ENCODE measurements around the gene PIGU.

The PIGU gene

DNA sequence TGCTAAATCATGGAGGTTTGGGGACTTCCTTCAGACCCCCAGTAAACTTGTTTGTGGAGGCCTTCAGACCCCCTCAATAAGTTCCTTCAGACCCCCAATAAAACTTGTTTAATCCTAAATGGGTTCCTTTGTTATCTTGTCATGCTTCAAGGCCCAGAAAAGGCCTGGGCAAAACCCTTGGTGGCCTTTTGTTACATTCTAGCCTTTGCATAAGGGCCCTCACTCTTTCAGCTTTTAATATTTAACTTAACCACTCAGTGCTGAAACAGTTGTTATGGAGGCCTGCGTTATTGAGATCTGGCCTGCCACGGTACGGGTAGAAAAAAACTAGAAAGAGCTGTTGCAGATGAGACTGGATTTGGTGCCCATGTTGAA is 165.0 kb downstream of the PIGU start:
- Histone ChIP-seq H3K4me3 (replicated peaks; ENCODE audit: insufficient read depth, low read length) (no peak overlapping the region), H3K27ac (replicated peaks) (no peak overlapping the region), H3K27me3 (ENCODE audit: insufficient read depth, poor library complexity, severe bottlenecking) (no peaks in the 10 kb centered on the region)
- DNase-seq (ENCODE audit: low read depth in 1 of 2, low spot score in 1 of 2): no peak
- TF ChIP-seq SPI1 (IDR thresholded peaks at IDR 0.05; ENCODE audit: borderline replicate concordance, low read depth) (no peak), POLR2AphosphoS5 (IDR thresholded peaks at IDR 0.05; ENCODE audit: low read depth) (no peak), GABPA (IDR thresholded peaks at IDR 0.05; ENCODE audit: low read depth) (no peak)
- TF ChIP-seq, protein P1, sequence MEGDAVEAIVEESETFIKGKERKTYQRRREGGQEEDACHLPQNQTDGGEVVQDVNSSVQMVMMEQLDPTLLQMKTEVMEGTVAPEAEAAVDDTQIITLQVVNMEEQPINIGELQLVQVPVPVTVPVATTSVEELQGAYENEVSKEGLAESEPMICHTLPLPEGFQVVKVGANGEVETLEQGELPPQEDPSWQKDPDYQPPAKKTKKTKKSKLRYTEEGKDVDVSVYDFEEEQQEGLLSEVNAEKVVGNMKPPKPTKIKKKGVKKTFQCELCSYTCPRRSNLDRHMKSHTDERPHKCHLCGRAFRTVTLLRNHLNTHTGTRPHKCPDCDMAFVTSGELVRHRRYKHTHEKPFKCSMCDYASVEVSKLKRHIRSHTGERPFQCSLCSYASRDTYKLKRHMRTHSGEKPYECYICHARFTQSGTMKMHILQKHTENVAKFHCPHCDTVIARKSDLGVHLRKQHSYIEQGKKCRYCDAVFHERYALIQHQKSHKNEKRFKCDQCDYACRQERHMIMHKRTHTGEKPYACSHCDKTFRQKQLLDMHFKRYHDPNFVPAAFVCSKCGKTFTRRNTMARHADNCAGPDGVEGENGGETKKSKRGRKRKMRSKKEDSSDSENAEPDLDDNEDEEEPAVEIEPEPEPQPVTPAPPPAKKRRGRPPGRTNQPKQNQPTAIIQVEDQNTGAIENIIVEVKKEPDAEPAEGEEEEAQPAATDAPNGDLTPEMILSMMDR (IDR thresholded peaks at IDR 0.05; ENCODE audit: insufficient read depth, low read length): no peak
- TF ChIP-seq, protein P2, sequence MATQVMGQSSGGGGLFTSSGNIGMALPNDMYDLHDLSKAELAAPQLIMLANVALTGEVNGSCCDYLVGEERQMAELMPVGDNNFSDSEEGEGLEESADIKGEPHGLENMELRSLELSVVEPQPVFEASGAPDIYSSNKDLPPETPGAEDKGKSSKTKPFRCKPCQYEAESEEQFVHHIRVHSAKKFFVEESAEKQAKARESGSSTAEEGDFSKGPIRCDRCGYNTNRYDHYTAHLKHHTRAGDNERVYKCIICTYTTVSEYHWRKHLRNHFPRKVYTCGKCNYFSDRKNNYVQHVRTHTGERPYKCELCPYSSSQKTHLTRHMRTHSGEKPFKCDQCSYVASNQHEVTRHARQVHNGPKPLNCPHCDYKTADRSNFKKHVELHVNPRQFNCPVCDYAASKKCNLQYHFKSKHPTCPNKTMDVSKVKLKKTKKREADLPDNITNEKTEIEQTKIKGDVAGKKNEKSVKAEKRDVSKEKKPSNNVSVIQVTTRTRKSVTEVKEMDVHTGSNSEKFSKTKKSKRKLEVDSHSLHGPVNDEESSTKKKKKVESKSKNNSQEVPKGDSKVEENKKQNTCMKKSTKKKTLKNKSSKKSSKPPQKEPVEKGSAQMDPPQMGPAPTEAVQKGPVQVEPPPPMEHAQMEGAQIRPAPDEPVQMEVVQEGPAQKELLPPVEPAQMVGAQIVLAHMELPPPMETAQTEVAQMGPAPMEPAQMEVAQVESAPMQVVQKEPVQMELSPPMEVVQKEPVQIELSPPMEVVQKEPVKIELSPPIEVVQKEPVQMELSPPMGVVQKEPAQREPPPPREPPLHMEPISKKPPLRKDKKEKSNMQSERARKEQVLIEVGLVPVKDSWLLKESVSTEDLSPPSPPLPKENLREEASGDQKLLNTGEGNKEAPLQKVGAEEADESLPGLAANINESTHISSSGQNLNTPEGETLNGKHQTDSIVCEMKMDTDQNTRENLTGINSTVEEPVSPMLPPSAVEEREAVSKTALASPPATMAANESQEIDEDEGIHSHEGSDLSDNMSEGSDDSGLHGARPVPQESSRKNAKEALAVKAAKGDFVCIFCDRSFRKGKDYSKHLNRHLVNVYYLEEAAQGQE (IDR thresholded peaks at IDR 0.05; ENCODE audit: insufficient replicate concordance, low read depth): no peak

DNA sequence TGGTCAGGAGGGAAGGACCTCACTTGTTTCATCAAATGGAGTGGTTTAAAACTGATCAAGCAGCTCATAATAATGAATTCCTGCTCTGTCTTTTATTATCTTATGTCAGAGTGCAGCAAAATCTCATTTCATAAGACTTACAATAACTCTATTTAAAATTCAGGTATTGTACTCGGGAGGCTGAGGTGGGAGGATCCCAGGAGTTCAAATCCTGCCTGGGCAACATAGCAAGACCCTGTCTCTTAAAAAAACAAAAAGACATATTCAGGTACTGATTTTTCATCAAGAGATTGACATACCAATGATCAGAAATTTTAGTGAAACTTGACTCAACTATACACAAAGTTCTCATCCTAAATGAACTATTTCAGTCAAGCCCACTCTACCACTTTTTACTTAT is 166.3 kb downstream of the PIGU start:
- TF ChIP-seq SPI1 (IDR thresholded peaks at IDR 0.05; ENCODE audit: borderline replicate concordance, low read depth) (no peak), POLR2AphosphoS5 (IDR thresholded peaks at IDR 0.05; ENCODE audit: low read depth) (no peak), GABPA (IDR thresholded peaks at IDR 0.05; ENCODE audit: low read depth) (no peak)
- TF ChIP-seq, protein P1 (IDR thresholded peaks at IDR 0.05; ENCODE audit: insufficient read depth, low read length): no peak
- TF ChIP-seq, protein P2 (IDR thresholded peaks at IDR 0.05; ENCODE audit: insufficient replicate concordance, low read depth): no peak
- H3K27me3 ChIP-seq (ENCODE audit: insufficient read depth, poor library complexity, severe bottlenecking): no peaks in the 10 kb centered on the region
- no peak for DNase-seq (ENCODE audit: low read depth in 1 of 2, low spot score in 1 of 2)
- H3K4me3 ChIP-seq (replicated peaks; ENCODE audit: insufficient read depth, low read length): no peak overlapping the region
- H3K27ac ChIP-seq (replicated peaks): no peak overlapping the region

All from HL-60 (cell line).